CD4-positive, alpha-beta T cell treated with Interleukin-2 at 100 ng/mL for 4 hours (primary cell): ENCODE measurements around the gene ZC3H12D.

Source experiments
- DNase-seq: peaks from one replicate; pipeline ENCODE4 v3.0.0-alpha.2; 2020; ENCODE audit warnings: low spot score

ZC3H12D gene

GRCh38 chr6:149443411-149444181 is 41.2 kb downstream of the ZC3H12D start:
- DNase-seq, result no peak

GRCh38 chr6:149441740-149442139 is 43.1 kb downstream of the ZC3H12D start:
- DNase-seq, result no peak

GRCh38 chr6:149440735-149441671 is 43.8 kb downstream of the ZC3H12D start:
- DNase-seq, result no peak

- DNase-seq, result no peak
These were observed 45.2 kb downstream of the ZC3H12D start for GRCh38 chr6:149439626-149440025.

- DNase-seq, result no peak
These were observed 46.0 kb downstream of the ZC3H12D start for GRCh38 chr6:149438855-149439254.

- DNase-seq, result no peak
These were observed 47.6 kb downstream of the ZC3H12D start for GRCh38 chr6:149437212-149437611.

GRCh38 chr6:149436647-149437046 is 48.2 kb downstream of the ZC3H12D start:
- DNase-seq, result no peak

- no peak for DNase-seq
These were observed 48.8 kb downstream of the ZC3H12D start for GRCh38 chr6:149435919-149436586.

- DNase-seq, result no peak
These were observed 50.9 kb downstream of the ZC3H12D start for GRCh38 chr6:149433881-149434280.

- DNase-seq, result no peak
These were observed 51.4 kb downstream of the ZC3H12D start for GRCh38 chr6:149433405-149433804.

- DNase-seq, result peak; percentile 93
These were observed 52.7 kb downstream of the ZC3H12D start for GRCh38 chr6:149431905-149432775.

- no peak for DNase-seq
These were observed 55.1 kb downstream of the ZC3H12D start for GRCh38 chr6:149429427-149430360.

- DNase-seq, result no peak
These were observed 56.2 kb downstream of the ZC3H12D start for GRCh38 chr6:149428606-149429005.

- no peak for DNase-seq
These were observed 59.1 kb downstream of the ZC3H12D start for GRCh38 chr6:149425754-149426153.

GRCh38 chr6:149425224-149425623 is 59.6 kb downstream of the ZC3H12D start:
- no peak for DNase-seq

GRCh38 chr6:149423964-149424440 is 60.8 kb downstream of the ZC3H12D start:
- no peak for DNase-seq

- DNase-seq, result no peak
These were observed 62.2 kb downstream of the ZC3H12D start for GRCh38 chr6:149422581-149422980.

GRCh38 chr6:149421132-149421531 is 63.7 kb downstream of the ZC3H12D start:
- no peak for DNase-seq

GRCh38 chr6:149419696-149420404 is 65.0 kb downstream of the ZC3H12D start:
- no peak for DNase-seq

GRCh38 chr6:149414821-149415220 is 70.0 kb downstream of the ZC3H12D start:
- no peak for DNase-seq
